ENCODE data around the gene PRDM16.

DNA sequence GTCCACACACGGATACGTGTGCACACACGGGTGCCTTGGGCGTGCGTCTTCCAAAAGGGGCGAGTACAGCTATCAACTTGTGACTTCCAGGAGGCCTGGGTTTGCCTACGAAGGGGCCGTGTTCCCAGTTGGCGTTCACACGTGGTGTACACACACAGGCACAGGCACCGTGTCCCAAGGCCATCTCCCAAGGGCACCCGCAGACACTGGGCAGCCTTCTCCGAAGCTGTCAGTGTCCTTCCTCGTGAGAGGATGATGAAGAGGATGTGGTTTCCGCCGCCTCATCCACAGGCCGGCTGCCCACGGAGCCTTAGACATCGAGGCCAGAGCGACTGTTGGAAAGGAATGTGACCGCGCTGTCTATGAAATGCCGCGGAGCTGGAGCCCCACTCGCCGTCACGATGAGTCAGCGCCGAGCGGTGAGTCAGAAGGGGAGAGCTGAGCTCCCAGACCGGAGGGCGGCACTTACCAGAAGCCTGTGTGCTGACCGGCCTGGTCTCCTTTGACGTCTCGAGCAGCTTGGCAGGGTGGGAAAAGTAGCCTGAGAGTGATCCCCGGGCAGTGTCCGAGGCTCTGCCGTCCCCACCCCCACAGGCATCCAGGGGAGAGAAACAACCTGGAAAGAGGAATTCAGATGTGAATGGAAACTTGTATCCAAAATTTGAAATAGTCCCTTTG, 244.0 kb downstream of the PRDM16 start:
- TF ChIP-seq CTCF (IDR thresholded peaks at IDR 0.05) (no peak), POLR2A (IDR thresholded peaks at IDR 0.05) (no peak)

Measured in testis (tissue), 2 donors.